ENCODE data around the gene RPL3.

- TF ChIP-seq POLR2AphosphoS5 (IDR thresholded peaks at IDR 0.05; ENCODE audit: low read depth, low read length): no peak
- TF ChIP-seq SIN3A (IDR thresholded peaks at IDR 0.05; ENCODE audit: borderline replicate concordance, insufficient read depth, low read length): no peak
These were observed 42.8 kb upstream of the RPL3 start for GRCh38 chr22:39362271-39362670.
